Mesothelial cell of epicardium (in vitro differentiated cells): ENCODE results near the gene NTM. TPM values are rescaled to one million over a fixed set of nuclear protein-coding genes. Genes with fewer than 3 reads are reported as not detected.

ENCODE experiments used
- DNase-seq, 2 experiments: peaks; one replicate each; pipeline ENCODE4 v3.0.0; 2021; ENCODE audit warnings: low spot score in 2 of 2; ENCODE audit not compliant: unreplicated experiment in 2 of 2
- H3K27ac Mint-ChIP-seq: 2 replicates; pipeline ENCODE4 v1.8.0; 2021; ENCODE audit warnings: mixed read lengths
- H3K27me3 Mint-ChIP-seq: 2 replicates; pipeline ENCODE4 v1.8.0; 2021; ENCODE audit warnings: low read depth, mixed read lengths
- H3K36me3 Mint-ChIP-seq: 2 replicates; pipeline ENCODE4 v1.8.0; 2021; ENCODE audit warnings: mixed read lengths
- H3K4me1 Mint-ChIP-seq: 2 replicates; pipeline ENCODE4 v1.8.0; 2021; ENCODE audit warnings: mixed read lengths
- H3K4me3 Mint-ChIP-seq: 2 replicates; pipeline ENCODE4 v1.8.0; 2021; ENCODE audit warnings: mild to moderate bottlenecking, moderate library complexity, mixed read lengths
- H3K9me3 Mint-ChIP-seq: 2 replicates; pipeline ENCODE4 v1.8.0; 2021; ENCODE audit warnings: mixed read lengths
- total RNA-seq: library from RNA; stranded (reverse); gene quantifications from 3 replicates; pipeline ENCODE4 v1.2.1, GENCODE V29; 2021
- TF ChIP-seq, protein P1 (sequence below): fragments of 200-600 bp; sonication (generic); IDR thresholded peaks from one replicate; pipeline ENCODE4 v1.5.0; 2021; ENCODE audit warnings: antibody characterized with exemption; ENCODE audit not compliant: unreplicated experiment

NTM gene
- total RNA-seq, 1 donor from 2014 or later = 3.9 TPM

DNA sequence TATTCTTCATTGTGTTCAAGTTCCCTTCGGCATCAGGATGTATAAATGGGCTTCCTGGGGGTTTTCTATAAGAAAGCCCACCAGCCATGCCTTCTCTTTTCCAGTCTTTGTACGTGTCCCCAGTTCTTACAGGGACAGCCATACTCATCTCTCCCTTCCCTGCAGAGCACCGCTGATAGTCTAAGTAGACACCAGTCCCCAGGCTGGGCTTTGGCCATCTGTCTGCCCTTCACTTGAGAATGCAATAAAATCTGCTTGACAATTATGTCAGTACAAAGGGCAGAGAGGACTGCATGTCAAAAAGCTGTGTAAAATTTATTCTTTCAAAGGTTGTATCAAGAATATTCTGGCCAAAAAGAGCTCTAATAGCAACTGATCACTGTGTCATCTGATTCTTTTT lies 27.3 kb downstream of the NTM start:
- no peak for DNase-seq
- H3K27me3 Mint-ChIP-seq = peaks cover 20% of the 10 kb centered on the region
- H3K9me3 Mint-ChIP-seq = no peaks in the 10 kb centered on the region
- TF ChIP-seq, protein P1, sequence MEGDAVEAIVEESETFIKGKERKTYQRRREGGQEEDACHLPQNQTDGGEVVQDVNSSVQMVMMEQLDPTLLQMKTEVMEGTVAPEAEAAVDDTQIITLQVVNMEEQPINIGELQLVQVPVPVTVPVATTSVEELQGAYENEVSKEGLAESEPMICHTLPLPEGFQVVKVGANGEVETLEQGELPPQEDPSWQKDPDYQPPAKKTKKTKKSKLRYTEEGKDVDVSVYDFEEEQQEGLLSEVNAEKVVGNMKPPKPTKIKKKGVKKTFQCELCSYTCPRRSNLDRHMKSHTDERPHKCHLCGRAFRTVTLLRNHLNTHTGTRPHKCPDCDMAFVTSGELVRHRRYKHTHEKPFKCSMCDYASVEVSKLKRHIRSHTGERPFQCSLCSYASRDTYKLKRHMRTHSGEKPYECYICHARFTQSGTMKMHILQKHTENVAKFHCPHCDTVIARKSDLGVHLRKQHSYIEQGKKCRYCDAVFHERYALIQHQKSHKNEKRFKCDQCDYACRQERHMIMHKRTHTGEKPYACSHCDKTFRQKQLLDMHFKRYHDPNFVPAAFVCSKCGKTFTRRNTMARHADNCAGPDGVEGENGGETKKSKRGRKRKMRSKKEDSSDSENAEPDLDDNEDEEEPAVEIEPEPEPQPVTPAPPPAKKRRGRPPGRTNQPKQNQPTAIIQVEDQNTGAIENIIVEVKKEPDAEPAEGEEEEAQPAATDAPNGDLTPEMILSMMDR = no peak
- no peak overlapping the region for H3K27ac Mint-ChIP-seq
- no peak overlapping the region for H3K4me3 Mint-ChIP-seq
- no peaks in the 10 kb centered on the region for H3K4me1 Mint-ChIP-seq
- H3K36me3 Mint-ChIP-seq = no peaks in the 10 kb centered on the region

DNA sequence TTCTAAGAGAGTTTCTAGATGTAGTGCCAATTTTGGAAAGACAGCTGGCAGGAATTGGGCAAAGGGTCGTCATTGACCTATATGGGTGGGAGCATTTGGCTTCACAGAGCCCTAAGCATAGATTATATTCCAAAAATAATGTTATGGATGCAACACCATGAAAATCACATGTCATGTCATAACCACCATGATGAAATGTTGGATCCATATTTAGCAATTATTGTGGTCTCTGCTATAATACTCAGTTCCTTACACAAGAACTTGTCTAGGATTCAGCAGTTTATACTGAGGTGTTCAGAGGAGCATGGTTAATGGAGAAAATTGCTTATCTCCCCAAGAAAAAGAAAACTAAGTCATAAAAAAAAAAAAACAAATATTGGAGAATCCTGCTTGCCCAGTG lies 31.6 kb downstream of the NTM start:
- Mint-ChIP-seq H3K27me3 (peaks cover 12% of the 10 kb centered on the region), H3K9me3 (no peaks in the 10 kb centered on the region), H3K4me3 (no peak overlapping the region), H3K4me1 (no peaks in the 10 kb centered on the region), H3K36me3 (no peaks in the 10 kb centered on the region), H3K27ac (no peak overlapping the region)
- DNase-seq = no peak
- TF ChIP-seq, protein P1 = no peak

DNA sequence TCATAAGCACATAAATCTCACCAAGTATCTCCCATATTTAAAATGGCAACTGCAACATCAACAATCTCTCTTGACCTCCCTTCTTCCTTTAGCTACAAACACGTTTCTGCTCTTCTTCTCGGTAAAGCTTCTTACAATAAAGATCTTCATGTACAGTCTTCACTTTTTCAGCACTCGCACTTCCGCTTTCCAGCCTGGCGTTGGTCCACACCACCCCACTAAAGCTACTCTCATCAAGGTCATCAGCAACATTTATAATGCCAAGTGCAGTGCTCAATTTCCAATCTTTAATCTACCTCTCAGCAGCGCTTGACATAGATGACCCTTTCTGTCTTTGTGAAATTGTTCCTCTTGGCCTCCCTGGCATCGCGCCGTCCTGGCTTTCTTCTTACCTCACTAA lies 33.6 kb downstream of the NTM start:
- TF ChIP-seq, protein P1 = no peak
- H3K27me3 Mint-ChIP-seq = peaks cover 19% of the 10 kb centered on the region
- no peak overlapping the region for H3K27ac Mint-ChIP-seq
- H3K9me3 Mint-ChIP-seq = no peaks in the 10 kb centered on the region
- no peaks in the 10 kb centered on the region for H3K4me1 Mint-ChIP-seq
- H3K4me3 Mint-ChIP-seq = no peak overlapping the region
- DNase-seq = no peak
- no peaks in the 10 kb centered on the region for H3K36me3 Mint-ChIP-seq

DNA sequence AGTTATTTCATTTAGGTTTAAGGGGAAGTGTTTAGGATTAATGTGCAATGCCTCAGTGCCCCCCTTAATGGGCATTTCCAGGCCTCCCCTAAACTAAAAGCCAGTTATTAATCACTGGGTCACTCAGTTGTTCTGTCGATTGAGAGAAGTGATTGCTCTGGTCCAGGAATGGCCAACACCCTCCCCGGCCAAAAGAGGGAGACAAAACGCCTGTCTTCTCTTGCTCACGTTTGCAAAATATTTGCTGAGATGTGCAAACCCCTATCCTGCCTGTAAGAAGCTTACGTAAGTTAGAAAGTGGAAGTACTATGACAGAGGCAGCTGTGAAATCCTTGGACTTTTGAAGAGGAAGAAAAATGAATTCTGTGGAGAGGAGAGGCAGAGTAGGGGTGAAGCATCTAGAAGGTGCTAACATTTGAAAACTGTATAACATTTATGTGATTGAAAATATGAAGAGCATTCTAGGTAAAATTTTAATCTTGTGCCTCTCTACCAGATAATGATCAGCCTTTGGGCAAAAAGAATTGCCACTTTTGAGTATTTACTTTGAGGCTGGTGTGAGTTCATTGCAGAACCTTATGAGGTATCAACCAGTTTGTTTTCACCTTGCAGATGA lies 37.7 kb downstream of the NTM start:
- H3K27ac Mint-ChIP-seq = no peak overlapping the region
- H3K4me1 Mint-ChIP-seq = no peaks in the 10 kb centered on the region
- no peak overlapping the region for H3K4me3 Mint-ChIP-seq
- no peaks in the 10 kb centered on the region for H3K9me3 Mint-ChIP-seq
- TF ChIP-seq, protein P1 = no peak
- no peaks in the 10 kb centered on the region for H3K36me3 Mint-ChIP-seq
- DNase-seq = no peak
- H3K27me3 Mint-ChIP-seq = peaks cover 12% of the 10 kb centered on the region

DNA sequence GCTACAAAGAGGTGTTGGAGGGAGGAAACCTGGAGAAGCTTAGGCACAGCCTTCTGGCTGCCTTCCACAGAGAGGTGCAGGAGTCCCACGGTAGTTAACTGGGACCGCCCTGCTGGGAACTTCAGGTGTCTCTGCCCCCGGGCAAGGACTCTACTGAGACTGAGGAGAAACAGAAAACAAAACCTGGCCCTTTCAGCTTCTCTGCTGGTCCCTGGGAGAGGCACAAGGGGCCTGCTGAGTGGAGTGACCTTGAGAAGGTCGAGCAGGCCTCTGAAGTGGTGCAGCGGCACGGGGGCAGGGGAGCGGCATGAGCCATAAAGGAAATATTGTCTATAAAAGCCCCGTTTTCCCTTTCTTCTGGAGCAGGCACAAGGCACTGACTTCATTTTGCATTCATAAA lies 38.9 kb downstream of the NTM start:
- H3K36me3 Mint-ChIP-seq = no peaks in the 10 kb centered on the region
- H3K4me1 Mint-ChIP-seq = no peaks in the 10 kb centered on the region
- no peak overlapping the region for H3K27ac Mint-ChIP-seq
- peaks cover 17% of the 10 kb centered on the region for H3K27me3 Mint-ChIP-seq
- no peaks in the 10 kb centered on the region for H3K9me3 Mint-ChIP-seq
- no peak overlapping the region for H3K4me3 Mint-ChIP-seq
- DNase-seq = no peak
- TF ChIP-seq, protein P1 = no peak

DNA sequence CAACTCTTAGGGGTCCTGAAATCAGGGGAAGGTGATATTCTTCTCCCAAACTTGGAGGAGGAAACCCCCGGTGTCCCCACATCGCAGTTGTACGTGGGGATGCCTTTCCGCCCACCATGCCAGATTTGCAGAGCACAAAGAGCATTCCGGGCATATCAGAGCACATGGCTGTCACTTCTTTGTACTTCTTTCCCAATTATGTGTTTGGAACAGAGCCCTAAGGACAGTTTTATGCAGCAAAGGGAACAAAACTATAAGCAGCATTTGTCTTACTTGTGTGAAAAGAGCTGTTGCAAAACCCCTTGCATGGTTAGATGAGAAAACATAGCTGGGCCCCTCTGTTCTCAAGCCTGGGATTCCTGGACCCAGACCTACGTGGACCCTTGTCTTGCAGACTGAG lies 41.2 kb downstream of the NTM start:
- Mint-ChIP-seq H3K27me3 (peaks cover 16% of the 10 kb centered on the region), H3K9me3 (no peaks in the 10 kb centered on the region), H3K4me1 (no peaks in the 10 kb centered on the region), H3K27ac (no peak overlapping the region), H3K36me3 (no peaks in the 10 kb centered on the region), H3K4me3 (no peak overlapping the region)
- TF ChIP-seq, protein P1 = no peak
- DNase-seq = no peak
